ENCODE measurements around the gene SCFD2. TPM values are rescaled to one million over a fixed set of nuclear protein-coding genes. Genes with fewer than 3 reads are reported as not detected.
A peak's percentile ranks its signal among the peaks of the same experiment; 100 is the strongest.

SCFD2 gene
- total and polyA plus RNA-seq, 2 of the 8 experiments (the other 6 are each of a cell fraction or from before 2014, with no cell fraction given): 6.2 to 10.2 TPM

GRCh38 chr4:52983563-52984303 lies 382.1 kb downstream of the SCFD2 start (continued):
- no peak for TF ChIP-seq CHD7 (IDR thresholded peaks at IDR 0.05; ENCODE audit: insufficient replicate concordance, low read length)
- no peak for TF ChIP-seq KDM4A (IDR thresholded peaks at IDR 0.05; ENCODE audit: low read depth, low read length, severe bottlenecking)
- no peak for TF ChIP-seq USF2 (IDR thresholded peaks at IDR 0.05; ENCODE audit: low read length)
- no peak for TF ChIP-seq SIX5 (IDR thresholded peaks at IDR 0.05; ENCODE audit: low read depth, low read length)
- TF ChIP-seq CBX8 (IDR thresholded peaks at IDR 0.05; ENCODE audit: borderline replicate concordance, low read depth, low read length): no peak
- peak; percentile 76 to 78 for TF ChIP-seq RAD21 (IDR thresholded peaks at IDR 0.05 in 1 of 2, conservative IDR thresholded peaks at IDR 0.05 in 1 of 2; ENCODE audit: low read depth in 2 of 2, low read length in 2 of 2)

All from H1 (cell line).